Measurements from ENCODE around the gene TOMM40L.

- TF ChIP-seq CTCF (IDR thresholded peaks at IDR 0.05) (no peak), EP300 (IDR thresholded peaks at IDR 0.05) (no peak), POLR2A (IDR thresholded peaks at IDR 0.05) (no peak)
Observed at GRCh38 chr1:161230762-161231161, 4.9 kb downstream of the TOMM40L start.

All from ovary (tissue), 3 donors.